HG03571 (cell line): Measurements from ENCODE around the gene CAMKK2.
"Not testable (repeated sequence)": the region's sequence is repeated elsewhere in the genome, so short reads cannot be mapped to it uniquely, and the experiment has no call there.

Experiments
- ATAC-seq: cut with Tn5 transposase; IDR thresholded peaks from one replicate; pipeline ENCODE4 v1.9.1; 2021; ENCODE audit not compliant: unreplicated experiment

Gene CAMKK2

DNA sequence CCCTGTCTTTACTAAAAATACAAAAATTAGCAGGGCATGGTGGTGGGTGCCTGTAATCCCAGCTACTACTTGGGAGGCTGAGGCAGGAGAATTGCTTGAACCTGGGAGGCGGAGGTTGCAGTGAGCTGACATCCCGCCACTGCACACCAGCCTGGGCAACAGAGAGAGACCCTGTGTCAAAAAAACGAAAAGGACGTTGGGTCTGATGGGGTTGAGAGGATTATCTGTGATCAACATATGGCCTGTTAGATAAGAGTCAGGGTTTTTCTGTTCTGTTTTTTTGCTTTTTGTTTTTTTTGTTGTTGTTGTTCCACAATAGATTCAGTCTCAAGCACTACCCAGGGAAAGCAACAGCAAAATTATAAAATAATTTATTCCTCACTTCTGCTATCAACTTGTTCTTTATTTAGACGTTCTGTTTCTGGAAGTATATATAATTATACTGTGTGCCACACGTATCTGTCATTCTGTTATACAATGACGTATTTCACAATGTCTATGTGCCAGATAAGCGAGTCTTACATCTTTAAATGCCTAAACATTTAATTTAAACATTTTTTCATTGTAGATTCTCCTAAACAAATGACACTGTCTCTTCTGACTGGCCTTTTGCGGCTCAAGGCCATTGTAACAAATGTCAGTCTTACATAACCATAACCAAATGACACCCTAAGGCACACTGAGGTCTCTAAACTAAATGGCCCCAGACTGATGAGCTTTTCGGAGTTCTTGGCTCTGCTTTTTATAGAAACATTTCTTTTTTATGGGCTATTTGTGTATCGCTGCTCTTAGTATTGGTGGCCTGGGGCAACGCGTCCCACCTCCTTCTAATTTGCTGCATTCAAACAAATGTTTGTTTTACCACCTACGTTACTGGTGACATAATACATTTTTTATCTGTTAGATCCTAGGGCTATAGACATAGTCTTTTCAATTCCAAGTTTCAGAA is 93.8 kb downstream of the CAMKK2 start:
- no peak for ATAC-seq

DNA sequence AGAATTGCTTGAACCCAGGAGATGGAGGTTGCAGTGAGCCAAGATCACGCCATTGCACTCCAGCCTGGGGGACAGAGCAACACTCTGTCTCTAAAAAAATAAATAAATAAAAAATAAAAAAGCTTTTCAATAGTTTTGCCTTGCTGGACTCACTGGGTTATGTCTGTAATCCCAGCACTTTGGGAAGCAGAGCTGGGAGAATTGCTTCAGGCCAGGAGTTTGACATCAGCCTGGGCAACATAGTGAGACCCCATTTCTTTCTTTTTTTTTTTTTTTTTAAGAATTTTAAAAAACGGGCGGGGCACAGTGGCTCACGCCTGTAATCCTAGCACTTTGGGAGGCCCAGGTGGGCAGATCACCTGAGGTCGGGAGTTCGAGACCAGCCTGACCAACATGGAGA is 95.4 kb downstream of the CAMKK2 start:
- not testable (repeated sequence) for ATAC-seq

DNA sequence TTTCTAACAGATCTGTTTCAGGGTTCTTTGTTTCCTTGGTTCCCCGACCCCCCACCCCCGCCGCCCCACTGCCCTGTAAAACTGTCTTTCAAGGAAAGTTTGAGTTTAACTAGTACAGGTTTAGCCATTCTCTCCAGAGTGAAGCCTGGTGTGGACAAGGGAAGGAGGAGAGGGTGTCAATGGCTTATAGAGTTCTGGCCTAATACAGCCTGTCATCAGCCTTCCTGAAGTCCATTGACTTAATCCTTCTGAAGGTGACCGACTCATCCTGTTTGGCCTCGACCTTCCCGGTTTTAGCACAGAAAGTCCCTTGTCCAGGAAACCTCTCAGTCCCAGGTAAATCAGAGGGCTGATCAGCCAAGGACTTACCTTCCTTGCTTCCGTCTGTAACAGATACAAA is 97.6 kb downstream of the CAMKK2 start:
- ATAC-seq: no peak

DNA sequence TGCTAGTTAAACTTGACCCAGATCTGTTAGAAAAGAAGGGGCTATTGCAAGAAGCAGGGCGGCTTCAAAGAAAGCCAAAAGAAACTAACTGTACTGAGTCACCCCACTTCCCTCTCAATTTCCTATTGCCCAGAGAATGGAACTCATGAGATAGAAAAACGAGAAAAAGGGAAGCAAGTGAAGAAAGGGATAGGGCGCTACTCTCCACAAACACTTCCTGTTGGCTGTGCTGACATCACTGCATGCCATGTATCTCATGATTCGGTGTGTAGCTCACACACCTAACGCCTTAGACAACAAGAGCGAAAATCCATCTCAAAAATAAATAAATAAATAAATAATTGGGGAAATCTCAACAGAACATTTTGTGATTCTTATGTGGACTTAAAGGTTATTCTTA is 99.6 kb downstream of the CAMKK2 start:
- no peak for ATAC-seq

DNA sequence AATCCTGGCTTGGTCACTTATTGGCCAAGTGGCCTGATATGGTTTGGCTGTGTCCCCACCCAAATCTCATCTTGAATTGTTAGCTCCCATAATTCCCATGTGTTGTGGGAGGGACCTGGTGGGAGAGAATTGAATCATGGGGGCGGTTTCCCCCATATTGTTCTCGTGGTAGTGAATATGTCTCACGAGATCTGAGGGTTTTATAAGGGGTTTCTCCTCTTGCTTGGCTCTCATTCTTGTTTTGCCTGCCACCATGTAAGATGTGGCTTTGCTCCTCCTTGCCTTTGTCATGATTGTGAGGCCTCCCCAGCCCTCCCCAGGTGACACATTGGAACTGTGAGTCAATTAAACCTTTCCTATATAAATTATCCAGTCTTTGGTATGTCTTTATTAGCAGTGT is 105.4 kb downstream of the CAMKK2 start:
- no peak for ATAC-seq

DNA sequence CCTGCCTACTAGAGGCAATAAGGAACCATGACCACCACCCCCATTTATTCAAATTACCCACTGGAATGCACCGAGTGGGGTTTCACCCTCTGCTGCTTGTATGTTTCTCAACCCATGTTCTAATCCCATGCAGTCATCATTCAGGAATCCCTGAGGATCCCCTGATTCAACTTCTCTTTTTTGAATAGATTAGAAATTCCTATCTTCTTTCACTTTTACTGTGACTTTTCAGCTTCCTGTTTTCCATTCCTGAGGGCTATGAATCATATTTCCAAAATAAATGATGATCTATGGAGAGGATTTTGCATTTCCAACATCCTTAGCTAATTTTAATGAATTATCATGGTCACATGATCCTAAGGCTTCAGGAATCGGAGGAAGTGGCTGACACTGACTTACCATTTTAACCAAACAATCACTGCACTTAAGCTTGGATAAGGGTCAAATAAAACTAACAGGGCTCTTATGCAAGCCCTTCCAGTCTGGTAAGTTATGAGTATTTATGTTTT is 105.9 kb downstream of the CAMKK2 start:
- ATAC-seq: no peak

DNA sequence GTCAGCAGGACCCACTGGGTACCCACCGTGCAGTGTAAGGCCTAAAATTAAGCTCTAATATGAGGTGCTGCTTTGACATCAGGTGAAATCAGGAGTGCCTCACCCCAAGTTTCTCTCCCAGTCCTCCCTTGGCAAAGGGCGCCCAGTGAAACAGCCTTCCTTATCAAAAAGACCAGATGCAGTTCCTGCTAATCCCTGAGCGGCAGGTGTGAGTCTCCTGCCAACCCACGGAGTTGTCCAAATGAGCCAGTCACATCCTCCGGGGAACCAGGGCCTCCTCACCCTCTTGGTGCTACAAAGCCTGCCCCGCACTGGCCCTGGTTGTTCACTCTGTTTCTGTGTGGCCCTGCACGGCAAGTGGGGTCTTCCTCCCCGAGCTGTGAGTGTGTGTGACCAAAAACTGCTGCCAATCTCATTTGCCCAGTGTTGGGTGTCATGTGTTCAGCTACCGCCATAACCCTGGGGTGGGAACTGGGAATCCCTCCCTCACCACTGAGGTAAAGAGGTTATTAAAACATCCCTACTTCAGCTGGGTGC is 106.8 kb downstream of the CAMKK2 start:
- no peak for ATAC-seq

DNA sequence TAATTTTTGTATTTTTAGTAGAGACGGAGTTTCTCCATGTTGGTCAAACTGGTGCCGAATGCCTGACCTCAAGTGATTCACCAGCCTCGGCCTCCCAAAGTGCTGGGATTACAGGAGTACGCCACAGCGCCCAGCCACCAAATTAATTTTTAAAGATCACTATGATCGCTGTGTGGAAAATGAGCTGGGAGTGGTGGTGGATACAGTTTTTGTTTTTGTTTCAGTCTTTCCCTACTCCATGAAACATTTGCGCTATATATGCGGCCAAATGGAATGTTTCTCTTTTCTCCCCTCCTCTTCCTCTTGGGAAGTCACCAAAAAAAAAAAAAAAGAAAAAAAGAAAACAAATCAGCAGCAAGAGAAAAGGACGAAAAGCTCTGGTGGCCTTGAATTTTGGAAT is 107.4 kb downstream of the CAMKK2 start:
- ATAC-seq: no peak

DNA sequence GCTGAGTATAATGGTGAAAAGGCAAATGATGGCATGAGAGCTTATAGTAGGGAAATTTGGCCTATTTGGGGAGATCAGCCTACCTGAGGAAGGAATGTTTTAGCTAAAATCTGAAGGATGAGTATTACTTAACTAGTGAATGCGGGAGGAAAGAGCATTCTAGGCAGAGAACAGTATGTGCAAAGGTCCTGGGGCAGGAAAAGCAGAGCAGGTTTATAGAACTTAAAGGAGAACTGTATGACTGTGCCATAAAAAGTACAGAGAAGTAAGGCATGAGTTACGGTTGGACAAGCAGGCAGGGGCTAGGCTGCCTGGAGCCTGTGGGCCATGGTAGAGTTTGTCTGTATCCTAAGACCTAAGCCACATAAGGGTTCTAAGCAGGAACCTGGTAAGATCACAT is 108.3 kb downstream of the CAMKK2 start:
- no peak for ATAC-seq
